ENCODE data around the gene RNF25.

Gene RNF25, protein sequence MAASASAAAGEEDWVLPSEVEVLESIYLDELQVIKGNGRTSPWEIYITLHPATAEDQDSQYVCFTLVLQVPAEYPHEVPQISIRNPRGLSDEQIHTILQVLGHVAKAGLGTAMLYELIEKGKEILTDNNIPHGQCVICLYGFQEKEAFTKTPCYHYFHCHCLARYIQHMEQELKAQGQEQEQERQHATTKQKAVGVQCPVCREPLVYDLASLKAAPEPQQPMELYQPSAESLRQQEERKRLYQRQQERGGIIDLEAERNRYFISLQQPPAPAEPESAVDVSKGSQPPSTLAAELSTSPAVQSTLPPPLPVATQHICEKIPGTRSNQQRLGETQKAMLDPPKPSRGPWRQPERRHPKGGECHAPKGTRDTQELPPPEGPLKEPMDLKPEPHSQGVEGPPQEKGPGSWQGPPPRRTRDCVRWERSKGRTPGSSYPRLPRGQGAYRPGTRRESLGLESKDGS

DNA sequence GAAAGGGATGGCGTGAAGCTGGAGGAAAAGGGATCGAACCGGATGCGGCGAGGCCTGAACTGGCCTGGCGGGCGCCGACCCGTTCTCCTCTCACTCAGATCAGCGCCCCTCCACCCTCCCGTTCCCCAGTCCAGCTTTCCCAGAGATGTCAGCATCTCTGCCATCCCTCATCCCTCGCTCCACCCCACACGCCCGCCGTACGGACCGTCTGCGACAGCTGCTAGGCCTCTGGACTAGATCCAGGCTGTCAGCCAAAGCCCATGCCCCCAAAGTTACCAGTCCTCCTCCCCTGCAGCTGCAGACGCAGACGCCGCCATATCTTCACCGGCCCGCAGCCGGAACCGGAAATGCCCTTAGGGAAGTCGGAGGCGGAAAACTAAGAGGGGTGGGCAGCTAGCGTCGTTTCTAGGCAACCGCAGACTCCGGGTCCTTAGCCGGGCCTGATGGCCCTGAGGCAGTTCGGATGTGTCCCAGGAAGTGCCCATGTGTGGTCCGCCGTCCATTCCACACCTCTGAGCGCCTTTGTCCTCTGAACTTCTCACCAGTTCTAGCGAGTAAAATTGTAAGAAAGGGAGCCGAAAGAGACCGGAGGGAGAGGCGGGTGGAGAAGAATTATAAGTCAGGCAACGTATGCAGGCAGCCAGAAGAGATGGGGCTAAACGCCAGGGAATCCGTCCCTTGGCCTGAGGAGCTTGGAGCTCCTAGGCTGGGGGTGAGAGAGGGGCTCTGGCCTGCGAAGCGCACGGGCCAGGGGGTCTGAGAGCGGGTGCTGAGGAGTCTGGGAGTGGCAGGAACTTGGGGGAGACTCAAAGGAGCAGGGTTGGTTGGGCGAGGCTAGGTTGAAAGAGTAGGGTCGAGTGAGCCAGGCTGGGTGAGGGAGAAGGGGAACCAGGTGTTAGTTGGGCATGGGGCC lies at the start of gene RNF25, which contains the start of gene STK36:
RNF25 (minus strand) TSS at position 349 of the 913 bp plus-strand sequence; CDS start at position 317, 32 bp downstream.
STK36 (plus strand) TSS at position 433 of the 913 bp plus-strand sequence. CDS start 744 bp downstream, outside the sequence.
- DNase-seq (ENCODE audit: low spot score): peak; percentile 96

- no peak for DNase-seq (ENCODE audit: low spot score)
Measured at GRCh38 chr2:218721488-218721887, 49.7 kb upstream of the RNF25 start.

DNA sequence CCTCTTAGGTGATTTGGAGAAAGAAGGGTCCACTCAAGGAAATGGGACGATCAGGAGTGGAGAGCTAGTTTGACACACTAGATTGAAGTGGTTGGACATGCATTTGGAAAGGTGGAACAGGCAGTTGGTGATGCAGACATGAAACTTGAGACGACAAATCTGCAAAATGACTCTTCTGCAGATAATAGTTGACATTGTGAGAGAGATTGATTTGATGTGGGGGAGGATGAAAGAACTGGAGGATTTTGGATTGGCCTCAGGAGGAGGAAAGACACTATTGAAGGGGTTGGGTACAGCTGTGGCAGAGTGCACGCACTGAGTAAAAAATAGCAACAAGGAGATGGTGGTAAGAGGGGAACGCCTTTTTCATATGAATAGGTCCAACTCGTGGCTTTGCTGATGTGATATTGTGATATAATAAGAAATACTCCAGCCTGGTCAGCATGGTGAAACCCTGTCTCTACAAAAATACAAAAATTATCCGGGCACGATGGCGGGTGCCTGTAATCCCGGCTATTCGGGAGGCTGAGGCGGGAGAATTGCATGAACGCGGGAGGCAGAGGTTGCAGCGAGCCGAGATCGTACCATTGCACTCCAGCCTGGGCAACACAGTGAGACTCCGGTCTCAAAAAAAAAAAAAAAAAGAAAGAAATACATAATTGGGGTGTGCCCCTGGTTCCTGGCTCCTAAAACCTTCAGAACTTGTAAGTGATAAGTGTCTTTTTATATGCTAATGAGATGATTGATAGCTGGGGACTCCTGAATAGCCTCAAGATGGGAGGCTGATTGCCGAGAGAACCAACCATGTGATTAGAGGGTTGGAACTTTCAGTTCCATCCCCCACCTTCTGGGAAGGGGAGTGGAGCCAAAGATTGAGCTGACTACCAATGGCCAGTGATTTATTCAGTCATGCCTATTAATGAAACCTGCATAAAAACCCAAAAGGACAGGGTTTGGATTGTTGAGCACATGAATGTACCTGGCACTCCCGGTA lies 48.5 kb upstream of the RNF25 start:
- DNase-seq (ENCODE audit: low spot score): no peak

GRCh38 chr2:218719457-218719856 lies 47.7 kb upstream of the RNF25 start:
- DNase-seq (ENCODE audit: low spot score): no peak

DNA sequence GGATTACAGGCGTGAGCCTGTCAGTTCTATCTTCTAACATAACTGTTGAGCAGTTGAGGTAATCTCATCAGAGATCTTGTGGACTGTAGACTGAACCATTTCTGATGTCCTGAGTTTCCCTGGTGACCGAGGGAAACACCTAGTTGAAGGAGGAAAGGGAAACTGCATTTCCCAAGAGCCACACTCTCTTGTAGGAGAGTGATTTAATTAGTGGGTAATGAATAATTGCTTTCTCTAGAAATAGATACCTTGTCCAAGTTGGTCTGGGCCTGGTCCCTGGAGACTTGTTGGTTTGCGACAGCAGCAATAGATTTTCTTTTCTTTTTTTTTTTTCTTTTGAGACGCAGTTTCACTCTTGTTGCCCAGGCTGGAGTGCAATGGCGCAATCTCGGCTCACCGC lies 46.3 kb upstream of the RNF25 start:
- no peak for DNase-seq (ENCODE audit: low spot score)

GRCh38 chr2:218717262-218717661 lies 45.5 kb upstream of the RNF25 start:
- DNase-seq (ENCODE audit: low spot score): no peak

GRCh38 chr2:218716070-218716469 lies 44.3 kb upstream of the RNF25 start:
- DNase-seq (ENCODE audit: low spot score): no peak

DNA sequence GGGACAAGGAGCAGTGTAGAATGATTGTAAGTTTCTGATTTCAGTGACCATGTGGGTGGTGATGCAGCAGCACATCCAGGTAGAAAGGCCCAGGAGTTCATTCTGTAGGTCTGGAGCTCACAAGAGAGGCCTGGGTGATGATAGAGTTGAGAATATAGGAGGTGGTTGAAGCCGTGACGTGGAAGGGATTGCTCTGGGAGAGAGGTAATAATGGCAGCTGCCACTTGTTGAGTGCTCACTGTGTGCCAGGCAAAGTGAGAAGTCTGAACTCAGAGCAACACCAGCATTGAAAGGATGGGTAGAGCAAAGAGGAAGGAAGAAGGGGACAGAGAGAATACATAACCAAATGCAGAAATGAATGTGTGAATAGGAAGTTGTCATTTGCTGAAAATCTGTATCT lies 42.1 kb upstream of the RNF25 start:
- no peak for DNase-seq (ENCODE audit: low spot score)

DNA sequence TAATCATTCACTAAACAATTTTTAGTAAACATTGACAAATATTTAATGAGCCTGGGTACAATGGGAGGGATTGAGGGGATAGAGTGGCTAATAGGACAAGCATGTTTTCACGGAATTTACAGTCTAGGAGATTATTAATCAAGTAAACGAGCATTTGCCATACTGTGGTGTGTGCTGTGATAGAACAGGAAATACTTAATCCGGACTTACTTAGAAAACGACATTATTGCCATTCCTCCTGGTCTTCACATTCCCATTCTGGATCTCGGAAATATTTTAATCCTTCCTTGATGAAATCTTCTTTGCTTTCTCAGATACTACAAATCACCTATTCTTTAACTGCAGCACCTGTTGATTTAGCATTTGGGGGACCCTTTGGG lies 39.7 kb upstream of the RNF25 start:
- DNase-seq (ENCODE audit: low spot score): no peak

DNA sequence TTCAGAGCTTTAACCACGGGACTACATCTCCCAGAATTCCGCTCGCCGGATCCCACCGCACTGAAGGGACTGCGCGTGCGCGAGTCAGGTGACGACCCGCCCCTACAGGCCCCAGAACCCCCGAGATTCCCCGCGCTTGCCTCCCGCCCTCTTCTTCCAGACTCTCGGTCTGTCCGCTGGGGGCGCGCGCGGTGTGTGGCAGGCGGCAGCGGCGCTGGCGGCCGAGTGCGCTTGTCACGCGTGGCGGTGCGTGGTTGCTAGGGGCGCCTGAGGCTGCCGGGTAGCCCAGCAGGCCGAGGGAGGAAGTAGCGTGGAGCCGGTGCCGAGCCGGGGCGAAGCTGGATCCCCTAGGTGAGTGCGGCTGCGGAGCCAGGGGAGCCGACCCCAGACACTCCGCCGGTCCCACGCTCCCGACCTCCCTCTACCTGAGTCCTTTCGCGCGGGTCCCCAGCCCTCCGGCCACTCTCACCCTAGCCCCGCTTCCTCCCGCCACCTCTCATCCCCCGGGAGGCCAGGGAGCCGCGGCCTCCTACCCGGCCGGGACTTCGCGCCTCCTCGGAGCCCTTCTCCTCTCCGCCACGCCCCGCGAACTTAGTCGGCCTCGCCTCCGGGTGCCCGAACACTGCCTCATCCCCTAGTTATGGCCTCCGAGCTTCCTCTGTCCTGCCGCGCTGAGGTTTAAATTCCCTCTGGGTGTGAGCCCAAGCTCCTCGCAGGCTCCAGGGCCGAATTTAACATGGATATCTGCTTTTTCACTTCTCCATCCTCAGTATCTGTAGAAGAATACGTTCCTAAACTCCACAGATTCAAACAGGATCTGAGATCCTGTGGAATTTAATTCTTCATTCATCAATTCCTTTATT lies 39.1 kb upstream of the RNF25 start, which contains the start of gene TTLL4:
TTLL4 (plus strand) TSS at position 149 of the 863 bp plus-strand sequence. CDS start 26,842 bp downstream, outside the sequence.
- peak; percentile 97 for DNase-seq (ENCODE audit: low spot score)

DNA sequence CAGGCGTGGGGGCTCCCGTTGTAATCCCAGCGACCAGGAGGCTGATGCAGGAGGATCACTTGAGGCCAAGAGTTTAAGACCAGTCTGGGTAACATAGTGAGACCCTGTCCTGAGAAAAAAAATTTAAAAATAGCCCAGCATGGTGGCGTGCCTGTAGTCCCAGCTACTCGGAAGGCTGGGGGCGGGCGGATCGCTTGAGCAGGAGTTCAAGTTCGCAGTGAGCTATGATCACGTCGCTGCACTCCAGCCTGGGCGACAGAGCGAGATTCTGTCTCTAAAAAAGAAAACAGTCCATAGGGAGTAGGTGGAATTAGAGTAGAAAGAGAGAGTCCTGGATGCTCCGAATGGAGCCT lies 38.5 kb upstream of the RNF25 start:
- no peak for DNase-seq (ENCODE audit: low spot score)

DNA sequence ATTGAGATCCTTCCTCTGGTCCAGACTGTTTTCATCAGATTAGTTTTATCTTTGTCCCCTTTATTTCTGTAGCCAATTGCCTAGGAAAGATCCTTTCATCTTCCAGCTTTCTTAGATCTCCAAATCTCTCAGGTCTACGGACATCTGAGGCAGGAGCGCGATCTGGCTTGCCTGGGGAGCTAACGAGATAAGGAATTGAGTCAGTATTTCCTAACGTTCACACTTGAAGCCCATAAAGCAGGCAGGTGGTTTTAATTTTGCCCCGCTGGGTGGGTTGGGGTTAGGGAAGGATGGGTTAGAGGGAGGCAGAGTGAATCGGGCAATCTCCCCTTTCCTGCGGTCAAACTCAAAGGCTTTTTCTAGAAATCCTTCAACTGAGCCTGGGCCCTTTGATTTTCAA lies 38.1 kb upstream of the RNF25 start:
- DNase-seq (ENCODE audit: low spot score): no peak

GRCh38 chr2:218708086-218708485 lies 36.3 kb upstream of the RNF25 start:
- DNase-seq (ENCODE audit: low spot score): no peak

DNA sequence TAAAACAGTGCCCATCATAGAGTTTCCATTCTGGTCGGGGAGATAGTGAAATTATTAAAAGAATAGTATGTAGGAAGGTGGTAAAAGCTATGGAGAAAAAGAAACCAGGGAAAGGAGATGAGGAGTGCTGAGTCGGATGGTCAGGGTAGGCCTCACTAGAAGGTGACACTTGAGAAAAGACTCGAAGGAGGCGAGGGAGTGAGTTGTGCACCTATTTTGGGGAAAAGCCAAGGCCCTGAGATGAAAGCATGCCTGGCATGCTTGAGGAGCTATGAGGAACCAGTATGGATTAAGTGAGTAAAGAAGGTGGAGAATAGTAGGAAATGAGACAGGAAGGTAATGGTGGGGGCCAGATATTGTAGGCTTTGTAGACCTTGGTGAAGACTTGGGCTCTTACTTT lies 31.5 kb upstream of the RNF25 start:
- DNase-seq (ENCODE audit: low spot score): no peak

GRCh38 chr2:218701806-218702205 lies 30.0 kb upstream of the RNF25 start:
- no peak for DNase-seq (ENCODE audit: low spot score)

DNA sequence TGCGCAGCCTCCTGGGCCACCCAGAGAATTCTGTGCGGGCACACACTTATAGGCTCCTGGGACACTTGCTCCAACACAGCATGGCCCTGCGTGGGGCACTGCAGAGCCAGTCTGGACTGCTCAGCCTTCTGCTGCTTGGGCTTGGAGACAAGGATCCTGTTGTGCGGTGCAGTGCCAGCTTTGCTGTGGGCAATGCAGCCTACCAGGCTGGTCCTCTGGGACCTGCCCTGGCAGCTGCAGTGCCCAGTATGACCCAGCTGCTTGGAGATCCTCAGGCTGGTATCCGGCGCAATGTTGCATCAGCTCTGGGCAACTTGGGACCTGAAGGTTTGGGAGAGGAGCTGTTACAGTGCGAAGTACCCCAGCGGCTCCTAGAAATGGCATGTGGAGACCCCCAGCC lies 27.1 kb upstream of the RNF25 start:
- no peak for DNase-seq (ENCODE audit: low spot score)

- DNase-seq (ENCODE audit: low spot score): no peak
Measured at GRCh38 chr2:218694405-218695145, 22.8 kb upstream of the RNF25 start.

- no peak for DNase-seq (ENCODE audit: low spot score)
Measured at GRCh38 chr2:218691234-218691633, 19.4 kb upstream of the RNF25 start.

DNA sequence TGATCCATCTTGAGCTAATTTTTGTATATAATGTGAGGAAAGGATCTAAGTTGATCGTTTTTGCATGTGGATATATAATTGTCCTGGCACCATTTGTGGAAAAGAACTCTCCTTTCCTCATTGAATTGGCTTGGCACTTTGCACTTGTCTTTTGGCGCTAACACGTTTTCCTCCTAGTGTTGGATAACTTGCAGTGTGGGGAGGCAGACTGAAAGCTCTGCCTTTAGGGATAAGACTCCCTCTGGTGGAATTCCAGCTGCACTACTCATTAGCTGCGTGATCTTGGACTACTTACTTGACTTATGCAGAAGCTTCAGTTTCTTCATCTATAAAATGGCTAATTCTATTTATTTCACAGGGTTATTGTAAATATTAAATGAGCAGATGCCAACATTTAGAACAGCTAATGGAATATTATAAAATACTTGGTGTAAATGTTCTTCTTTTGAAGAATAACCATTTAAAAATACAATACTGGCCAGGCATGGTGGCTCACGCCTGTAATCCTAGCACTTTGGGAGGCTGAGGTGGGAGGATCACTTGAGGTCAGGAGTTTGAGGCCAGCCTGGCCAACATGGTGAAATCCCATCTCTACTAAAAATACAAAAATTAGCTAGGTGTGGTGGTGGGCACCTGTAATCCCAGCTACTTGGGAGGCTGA lies 15.7 kb upstream of the RNF25 start:
- peak; percentile 72 for DNase-seq (ENCODE audit: low spot score)

All from cerebellar cortex (tissue), 1 donor.